ENCODE data around the gene KIF26A. TPM values are rescaled to one million over a fixed set of nuclear protein-coding genes. Genes with fewer than 3 reads are reported as not detected.

KIF26A gene
- polyA plus RNA-seq, 3 donors = 5.0 to 7.7 (median 6.4) TPM

GRCh38 chr14:104162495-104162894 lies 24.1 kb downstream of the KIF26A start:
- H3K27ac ChIP-seq (ENCODE audit: low read depth, low read length) = no peak overlapping the region
- 82 to 83% (median 83%) methylated on average over 7 to 9 of the region's 9 CpGs for WGBS, 3 donors

- H3K27ac ChIP-seq (ENCODE audit: low read depth, low read length) = no peak overlapping the region
- WGBS, 3 donors = 83 to 93% (median 84%) methylated on average over 10 to 21 of the region's 21 CpGs
Observed at GRCh38 chr14:104163541-104163940, 25.2 kb downstream of the KIF26A start.

- no peak overlapping the region for H3K27ac ChIP-seq (ENCODE audit: low read depth, low read length)
- WGBS, 3 donors = 80 to 83% (median 81%) methylated on average over 23 of the region's 23 CpGs
Observed at GRCh38 chr14:104164041-104164440, 25.7 kb downstream of the KIF26A start.

GRCh38 chr14:104164512-104164911 lies 26.1 kb downstream of the KIF26A start:
- 78 to 80% (median 80%) methylated on average over 9 of the region's 9 CpGs for WGBS, 3 donors
- H3K27ac ChIP-seq (ENCODE audit: low read depth, low read length) = no peak overlapping the region

- H3K27ac ChIP-seq (ENCODE audit: low read depth, low read length) = no peak overlapping the region
- 84 to 86% (median 85%) methylated on average over 15 to 18 of the region's 18 CpGs for WGBS, 3 donors
Observed at GRCh38 chr14:104166698-104167097, 28.3 kb downstream of the KIF26A start.

GRCh38 chr14:104168603-104169002 lies 30.2 kb downstream of the KIF26A start:
- H3K27ac ChIP-seq (ENCODE audit: low read depth, low read length) = no peak overlapping the region
- WGBS, 3 donors = 87 to 95% (median 91%) methylated on average over 14 to 15 of the region's 15 CpGs

GRCh38 chr14:104169005-104169698 lies 30.8 kb downstream of the KIF26A start:
- WGBS, 3 donors = 61 to 78% (median 62%) methylated on average over 19 to 20 of the region's 20 CpGs
- H3K27ac ChIP-seq (ENCODE audit: low read depth, low read length) = no peak overlapping the region

GRCh38 chr14:104169699-104170479 lies 31.5 kb downstream of the KIF26A start:
- 54 to 76% (median 64%) methylated on average over 27 of the region's 27 CpGs for WGBS, 3 donors
- no peak overlapping the region for H3K27ac ChIP-seq (ENCODE audit: low read depth, low read length)

GRCh38 chr14:104171029-104171697 lies 32.8 kb downstream of the KIF26A start:
- 62 to 80% (median 75%) methylated on average over 27 to 28 of the region's 28 CpGs for WGBS, 3 donors
- no peak overlapping the region for H3K27ac ChIP-seq (ENCODE audit: low read depth, low read length)

GRCh38 chr14:104171895-104172294 lies 33.5 kb downstream of the KIF26A start:
- WGBS, 3 donors = 43 to 66% (median 60%) methylated on average over 33 of the region's 33 CpGs
- no peak overlapping the region for H3K27ac ChIP-seq (ENCODE audit: low read depth, low read length)

GRCh38 chr14:104172349-104172748 lies 34.0 kb downstream of the KIF26A start:
- WGBS, 3 donors = 77 to 83% (median 78%) methylated on average over 13 of the region's 13 CpGs
- H3K27ac ChIP-seq (ENCODE audit: low read depth, low read length) = no peak overlapping the region

GRCh38 chr14:104172880-104173279 lies 34.5 kb downstream of the KIF26A start:
- WGBS, 3 donors = 96 to 97% (median 96%) methylated on average over 26 to 27 of the region's 27 CpGs
- H3K27ac ChIP-seq (ENCODE audit: low read depth, low read length) = no peak overlapping the region

- no peak overlapping the region for H3K27ac ChIP-seq (ENCODE audit: low read depth, low read length)
- 96 to 98% (median 97%) methylated on average over 22 of the region's 22 CpGs for WGBS, 3 donors
Observed at GRCh38 chr14:104174051-104174450, 35.7 kb downstream of the KIF26A start.

GRCh38 chr14:104175041-104175440 lies 36.7 kb downstream of the KIF26A start:
- no peak overlapping the region for H3K27ac ChIP-seq (ENCODE audit: low read depth, low read length)
- 91 to 97% (median 94%) methylated on average over 31 to 35 of the region's 35 CpGs for WGBS, 3 donors

- WGBS, 3 donors = 85 to 94% (median 91%) methylated on average over 26 of the region's 26 CpGs
- no peak overlapping the region for H3K27ac ChIP-seq (ENCODE audit: low read depth, low read length)
Observed at GRCh38 chr14:104175811-104176210, 37.4 kb downstream of the KIF26A start.

- H3K27ac ChIP-seq (ENCODE audit: low read depth, low read length) = no peak overlapping the region
- WGBS, 3 donors = 86 to 89% (median 89%) methylated on average over 16 to 25 of the region's 25 CpGs
Observed at GRCh38 chr14:104176611-104177010, 38.2 kb downstream of the KIF26A start.

- no peak overlapping the region for H3K27ac ChIP-seq (ENCODE audit: low read depth, low read length)
- 94 to 95% (median 95%) methylated on average over 37 to 38 of the region's 38 CpGs for WGBS, 3 donors
Observed at GRCh38 chr14:104177411-104177810, 39.0 kb downstream of the KIF26A start.

GRCh38 chr14:104178279-104178678 lies 39.9 kb downstream of the KIF26A start:
- H3K27ac ChIP-seq (ENCODE audit: low read depth, low read length) = no peak overlapping the region
- 51 to 78% (median 66%) methylated on average over 16 to 23 of the region's 23 CpGs for WGBS, 3 donors

- no peak overlapping the region for H3K27ac ChIP-seq (ENCODE audit: low read depth, low read length)
- 66 to 86% (median 70%) methylated on average over 19 to 21 of the region's 21 CpGs for WGBS, 3 donors
Observed at GRCh38 chr14:104179126-104179525, 40.7 kb downstream of the KIF26A start.
